HG03571 (cell line): ENCODE results near the gene PIGX.

Experiments
- ATAC-seq: cut with Tn5 transposase; IDR thresholded peaks from one replicate; pipeline ENCODE4 v1.9.1; 2021; ENCODE audit not compliant: unreplicated experiment

Gene PIGX

GRCh38 chr3:196711838-196712513 lies at the start of gene PIGX, which contains the start of gene CEP19:
TSS of gene PIGX (plus strand) at chr3:196712377.
TSS of gene CEP19 (minus strand) at chr3:196712250. CDS start at chr3:196708657, 3,593 bp downstream.
- ATAC-seq = peak; percentile 80

GRCh38 chr3:196662711-196663571 lies 49.2 kb upstream of the PIGX start:
- ATAC-seq = no peak

- no peak for ATAC-seq
Observed at GRCh38 chr3:196666001-196666867, 45.9 kb upstream of the PIGX start.

- ATAC-seq = no peak
Observed at GRCh38 chr3:196667056-196667825, 44.9 kb upstream of the PIGX start.

GRCh38 chr3:196670339-196670738 lies 41.8 kb upstream of the PIGX start:
- no peak for ATAC-seq

- ATAC-seq = no peak
Observed at GRCh38 chr3:196673632-196674031, 38.5 kb upstream of the PIGX start.

- no peak for ATAC-seq
Observed at GRCh38 chr3:196677353-196677752, 34.8 kb upstream of the PIGX start.

GRCh38 chr3:196677931-196678330 lies 34.2 kb upstream of the PIGX start:
- ATAC-seq = no peak

- peak; percentile 85 for ATAC-seq
Observed at GRCh38 chr3:196684548-196685407, 27.4 kb upstream of the PIGX start.

GRCh38 chr3:196686436-196686835 lies 25.7 kb upstream of the PIGX start:
- ATAC-seq = no peak

GRCh38 chr3:196688349-196688748 lies 23.8 kb upstream of the PIGX start:
- ATAC-seq = no peak

- no peak for ATAC-seq
Observed at GRCh38 chr3:196689941-196690660, 22.1 kb upstream of the PIGX start.

GRCh38 chr3:196691386-196691785 lies 20.8 kb upstream of the PIGX start:
- no peak for ATAC-seq

GRCh38 chr3:196694202-196694638 lies 18.0 kb upstream of the PIGX start:
- ATAC-seq = no peak

GRCh38 chr3:196694941-196695848 lies 17.0 kb upstream of the PIGX start:
- no peak for ATAC-seq

- ATAC-seq = no peak
Observed at GRCh38 chr3:196695849-196696226, 16.3 kb upstream of the PIGX start.

GRCh38 chr3:196697270-196697669 lies 14.9 kb upstream of the PIGX start:
- ATAC-seq = no peak

GRCh38 chr3:196699749-196700148 lies 12.4 kb upstream of the PIGX start:
- ATAC-seq = no peak
